Measurements from ENCODE around the gene PAPPA.

The PAPPA gene

DNA sequence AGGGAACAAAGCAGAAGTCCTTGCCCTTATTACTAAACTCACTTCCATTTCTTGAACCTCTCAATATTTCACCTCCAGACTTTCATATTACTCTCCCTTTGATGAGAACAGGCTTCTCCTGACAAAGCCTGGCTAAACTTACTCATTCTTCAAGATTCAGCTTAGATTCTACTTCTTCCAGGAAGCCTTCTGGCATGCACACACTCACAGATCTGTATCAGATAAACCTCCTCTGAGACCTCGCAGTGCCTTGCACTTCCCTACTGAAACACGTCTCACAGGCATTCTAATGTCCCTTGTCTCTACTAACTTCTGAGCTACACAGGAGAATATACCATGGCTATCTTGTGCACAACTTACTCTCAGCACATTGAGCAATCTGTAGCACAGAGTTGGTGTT lies 16.6 kb upstream of the PAPPA start:
- no peak overlapping the region for H3K4me3 ChIP-seq (ENCODE audit: low read depth in 1 of 2, low read length in 2 of 2)
- no peaks in the 10 kb centered on the region for H3K36me3 ChIP-seq (ENCODE audit: control insufficient read depth in 1 of 2, insufficient read depth in 2 of 2, low read length in 2 of 2)
- H3K4me1 ChIP-seq (ENCODE audit: control insufficient read depth in 1 of 2, insufficient read depth in 2 of 2, low read length in 2 of 2): no peaks in the 10 kb centered on the region
- H3K27ac ChIP-seq (ENCODE audit: low read depth, low read length): no peak overlapping the region
- H3K9me3 ChIP-seq (ENCODE audit: control insufficient read depth in 1 of 2, low read length in 2 of 2): no peaks in the 10 kb centered on the region
- no peak overlapping the region for H3K9ac ChIP-seq (ENCODE audit: low read depth in 1 of 2, low read length in 2 of 2)
- H3K27me3 ChIP-seq (ENCODE audit: control insufficient read depth in 1 of 2, insufficient read depth in 2 of 2, low read length in 2 of 2): no peaks in the 10 kb centered on the region

DNA sequence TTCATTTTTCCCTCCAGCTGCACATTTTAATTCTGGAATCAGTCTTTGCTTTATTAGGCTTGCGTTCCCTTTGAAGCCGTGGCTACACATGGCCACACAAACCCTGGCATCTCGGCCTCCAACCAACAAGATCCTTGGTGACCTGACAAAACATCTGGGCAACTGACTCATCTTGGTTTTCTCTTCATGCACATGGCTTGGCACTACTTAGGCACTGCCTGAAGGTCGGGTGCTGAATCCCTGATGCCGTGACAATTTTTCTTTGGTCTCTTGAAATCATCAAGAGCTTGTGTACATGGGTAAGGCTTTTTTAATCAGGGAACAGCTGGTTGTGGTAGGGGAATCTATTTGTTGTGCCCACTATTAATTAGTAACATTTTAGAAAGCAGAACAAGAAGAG lies 16.0 kb upstream of the PAPPA start:
- H3K4me1 ChIP-seq (ENCODE audit: control insufficient read depth in 1 of 2, insufficient read depth in 2 of 2, low read length in 2 of 2): no peaks in the 10 kb centered on the region
- H3K36me3 ChIP-seq (ENCODE audit: control insufficient read depth in 1 of 2, insufficient read depth in 2 of 2, low read length in 2 of 2): no peaks in the 10 kb centered on the region
- no peaks in the 10 kb centered on the region for H3K9me3 ChIP-seq (ENCODE audit: control insufficient read depth in 1 of 2, low read length in 2 of 2)
- H3K4me3 ChIP-seq (ENCODE audit: low read depth in 1 of 2, low read length in 2 of 2): no peak overlapping the region
- H3K27ac ChIP-seq (ENCODE audit: low read depth, low read length): no peak overlapping the region
- no peak overlapping the region for H3K9ac ChIP-seq (ENCODE audit: low read depth in 1 of 2, low read length in 2 of 2)
- no peaks in the 10 kb centered on the region for H3K27me3 ChIP-seq (ENCODE audit: control insufficient read depth in 1 of 2, insufficient read depth in 2 of 2, low read length in 2 of 2)

DNA sequence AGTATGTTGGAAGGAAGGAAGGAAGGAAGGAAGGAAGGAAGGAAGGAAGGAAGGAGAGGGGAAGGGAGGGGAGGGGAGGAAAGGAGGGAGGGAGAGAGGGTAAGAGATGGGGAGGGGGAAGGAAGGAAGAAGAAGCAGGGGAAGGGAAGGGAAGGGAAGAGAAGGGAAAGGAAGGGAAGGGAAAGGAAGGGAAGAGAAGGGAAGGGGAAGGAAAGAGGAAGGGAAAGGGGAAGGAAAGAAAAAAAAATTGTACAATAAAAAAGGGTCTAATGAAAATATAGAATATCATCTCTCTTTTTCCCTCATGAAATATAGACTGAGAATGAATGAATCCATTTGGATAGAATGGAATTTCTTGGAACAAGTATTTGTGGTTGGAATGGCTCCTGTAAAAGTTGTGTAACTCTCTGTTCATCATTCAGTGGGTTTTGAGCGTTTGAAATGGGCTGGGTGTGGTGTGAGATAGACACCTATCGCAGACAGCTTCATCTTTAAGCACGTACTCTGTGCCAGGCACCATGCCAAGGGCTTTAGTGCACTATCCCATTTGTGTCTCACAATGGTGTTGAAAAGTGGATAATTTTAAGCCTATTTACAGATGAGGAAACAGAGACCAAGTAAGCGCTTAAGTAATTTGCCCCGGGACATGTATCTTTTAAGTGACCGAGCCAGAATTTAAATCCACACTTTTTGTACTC lies 11.6 kb upstream of the PAPPA start:
- H3K27ac ChIP-seq (ENCODE audit: low read depth, low read length): no peak overlapping the region
- no peaks in the 10 kb centered on the region for H3K36me3 ChIP-seq (ENCODE audit: control insufficient read depth in 1 of 2, insufficient read depth in 2 of 2, low read length in 2 of 2)
- H3K4me1 ChIP-seq (ENCODE audit: control insufficient read depth in 1 of 2, insufficient read depth in 2 of 2, low read length in 2 of 2): no peaks in the 10 kb centered on the region
- H3K9ac ChIP-seq (ENCODE audit: low read depth in 1 of 2, low read length in 2 of 2): no peak overlapping the region
- no peaks in the 10 kb centered on the region for H3K9me3 ChIP-seq (ENCODE audit: control insufficient read depth in 1 of 2, low read length in 2 of 2)
- H3K27me3 ChIP-seq (ENCODE audit: control insufficient read depth in 1 of 2, insufficient read depth in 2 of 2, low read length in 2 of 2): peaks cover 0 to 5% of the 10 kb centered on the region in 2 donors
- H3K4me3 ChIP-seq (ENCODE audit: low read depth in 1 of 2, low read length in 2 of 2): no peak overlapping the region

DNA sequence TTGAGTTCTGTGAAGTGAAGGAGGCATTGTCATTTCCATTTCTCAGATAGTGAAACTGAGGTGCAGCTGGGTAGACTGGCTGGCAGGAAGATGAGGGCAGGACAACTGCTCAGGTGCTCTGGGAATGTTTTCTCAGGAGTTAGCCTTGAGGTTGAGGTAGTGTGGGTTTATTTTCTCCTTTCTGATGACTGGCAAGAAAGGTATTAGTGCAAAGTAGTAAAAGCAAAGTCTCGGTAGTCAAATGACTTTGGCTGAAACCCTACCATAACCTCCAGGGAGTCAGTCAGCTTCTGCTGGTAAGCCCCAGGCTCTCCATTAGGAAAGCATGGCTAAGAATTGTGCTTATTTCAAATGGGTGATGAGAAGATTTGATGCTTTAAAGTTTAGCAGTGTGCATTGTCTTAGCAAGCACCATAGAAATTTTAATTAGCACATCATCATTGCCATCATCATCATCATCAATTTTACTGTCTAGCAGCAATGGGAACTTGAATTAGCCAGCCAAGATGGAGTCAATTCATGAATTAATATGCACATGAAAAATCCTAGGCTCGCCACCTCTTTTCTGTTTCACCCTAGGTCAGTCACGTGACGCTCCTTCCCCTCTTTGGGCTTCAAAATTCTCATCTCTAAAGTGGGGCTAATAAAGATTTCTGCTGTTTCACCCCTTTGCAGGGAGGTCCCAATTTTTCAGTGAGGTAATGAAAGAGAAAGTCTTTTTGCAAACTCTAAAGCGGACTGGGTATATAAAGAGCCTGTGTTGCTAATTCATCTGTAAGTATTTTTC lies 10.7 kb upstream of the PAPPA start:
- Histone ChIP-seq H3K27me3 (ENCODE audit: control insufficient read depth in 1 of 2, insufficient read depth in 2 of 2, low read length in 2 of 2) (peaks cover 0 to 5% of the 10 kb centered on the region in 2 donors), H3K4me1 (ENCODE audit: control insufficient read depth in 1 of 2, insufficient read depth in 2 of 2, low read length in 2 of 2) (no peaks in the 10 kb centered on the region), H3K9ac (ENCODE audit: low read depth in 1 of 2, low read length in 2 of 2) (no peak overlapping the region), H3K4me3 (ENCODE audit: low read depth in 1 of 2, low read length in 2 of 2) (no peak overlapping the region), H3K27ac (ENCODE audit: low read depth, low read length) (no peak overlapping the region), H3K9me3 (ENCODE audit: control insufficient read depth in 1 of 2, low read length in 2 of 2) (no peaks in the 10 kb centered on the region), H3K36me3 (ENCODE audit: control insufficient read depth in 1 of 2, insufficient read depth in 2 of 2, low read length in 2 of 2) (no peaks in the 10 kb centered on the region)

- H3K36me3 ChIP-seq (ENCODE audit: control insufficient read depth in 1 of 2, insufficient read depth in 2 of 2, low read length in 2 of 2): no peaks in the 10 kb centered on the region
- no peak overlapping the region for H3K27ac ChIP-seq (ENCODE audit: low read depth, low read length)
Measured at GRCh38 chr9:116144038-116144437, 9.6 kb upstream of the PAPPA start.

DNA sequence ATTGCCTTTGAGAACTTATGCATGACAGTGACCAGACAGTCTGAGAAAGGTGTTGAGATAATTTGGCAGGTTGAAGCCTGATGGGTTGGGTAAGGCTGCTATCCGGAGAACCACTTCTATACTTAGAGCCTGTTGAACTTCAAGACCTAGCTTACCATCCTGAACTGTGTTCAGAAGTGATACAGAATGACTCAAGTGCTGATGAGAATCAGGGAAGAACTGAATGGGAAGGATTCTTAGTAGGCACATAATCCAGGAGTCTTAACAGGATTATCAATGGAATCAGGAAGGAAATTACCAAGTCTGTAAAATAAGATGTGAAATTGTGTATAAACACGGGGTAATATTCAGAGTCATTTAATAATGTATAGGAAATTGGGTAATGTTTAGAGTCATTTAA lies 9.0 kb upstream of the PAPPA start:
- Histone ChIP-seq H3K36me3 (ENCODE audit: control insufficient read depth in 1 of 2, insufficient read depth in 2 of 2, low read length in 2 of 2) (no peaks in the 10 kb centered on the region), H3K4me3 (ENCODE audit: low read depth in 1 of 2, low read length in 2 of 2) (no peak overlapping the region), H3K9me3 (ENCODE audit: control insufficient read depth in 1 of 2, low read length in 2 of 2) (no peaks in the 10 kb centered on the region), H3K4me1 (ENCODE audit: control insufficient read depth in 1 of 2, insufficient read depth in 2 of 2, low read length in 2 of 2) (no peaks in the 10 kb centered on the region), H3K27me3 (ENCODE audit: control insufficient read depth in 1 of 2, insufficient read depth in 2 of 2, low read length in 2 of 2) (peaks cover 0 to 5% of the 10 kb centered on the region in 2 donors), H3K27ac (ENCODE audit: low read depth, low read length) (no peak overlapping the region), H3K9ac (ENCODE audit: low read depth in 1 of 2, low read length in 2 of 2) (no peak overlapping the region)

More at GRCh38 chr9:116144038-116144437, 9.6 kb upstream of the PAPPA start:
- H3K4me1 ChIP-seq (ENCODE audit: control insufficient read depth in 1 of 2, insufficient read depth in 2 of 2, low read length in 2 of 2): no peaks in the 10 kb centered on the region
- no peak overlapping the region for H3K9ac ChIP-seq (ENCODE audit: low read depth in 1 of 2, low read length in 2 of 2)
- no peaks in the 10 kb centered on the region for H3K9me3 ChIP-seq (ENCODE audit: control insufficient read depth in 1 of 2, low read length in 2 of 2)
- H3K4me3 ChIP-seq (ENCODE audit: low read depth in 1 of 2, low read length in 2 of 2): no peak overlapping the region
- peaks cover 0 to 5% of the 10 kb centered on the region in 2 donors for H3K27me3 ChIP-seq (ENCODE audit: control insufficient read depth in 1 of 2, insufficient read depth in 2 of 2, low read length in 2 of 2)

- H3K36me3 ChIP-seq (ENCODE audit: control insufficient read depth in 1 of 2, insufficient read depth in 2 of 2, low read length in 2 of 2): no peaks in the 10 kb centered on the region
- no peak overlapping the region for H3K27ac ChIP-seq (ENCODE audit: low read depth, low read length)
- no peak overlapping the region for H3K4me3 ChIP-seq (ENCODE audit: low read depth in 1 of 2, low read length in 2 of 2)
- no peaks in the 10 kb centered on the region for H3K4me1 ChIP-seq (ENCODE audit: control insufficient read depth in 1 of 2, insufficient read depth in 2 of 2, low read length in 2 of 2)
- H3K27me3 ChIP-seq (ENCODE audit: control insufficient read depth in 1 of 2, insufficient read depth in 2 of 2, low read length in 2 of 2): peaks cover 0 to 5% of the 10 kb centered on the region in 2 donors
- H3K9ac ChIP-seq (ENCODE audit: low read depth in 1 of 2, low read length in 2 of 2): no peak overlapping the region
- no peaks in the 10 kb centered on the region for H3K9me3 ChIP-seq (ENCODE audit: control insufficient read depth in 1 of 2, low read length in 2 of 2)
Measured at GRCh38 chr9:116145036-116145435, 8.6 kb upstream of the PAPPA start.

DNA sequence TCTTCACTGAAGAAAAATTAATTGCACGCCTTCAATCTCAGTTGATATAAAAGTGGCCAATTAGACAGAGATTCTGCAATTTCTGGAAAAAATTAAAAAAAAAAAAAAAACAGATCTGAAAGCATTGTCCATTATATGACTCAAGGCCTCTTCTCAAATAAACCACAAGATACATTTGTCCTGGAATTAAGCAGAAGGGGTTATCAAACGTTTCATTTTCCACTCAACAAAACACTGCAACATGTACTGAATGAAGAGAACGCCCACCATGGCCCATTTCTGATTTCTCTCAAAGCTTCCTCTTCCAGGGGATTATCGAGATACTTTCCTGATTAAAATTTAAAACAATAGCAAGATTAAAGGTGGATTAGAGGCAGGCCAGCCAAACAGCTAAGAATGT lies 5.8 kb upstream of the PAPPA start:
- Histone ChIP-seq H3K9me3 (ENCODE audit: control insufficient read depth in 1 of 2, low read length in 2 of 2) (no peaks in the 10 kb centered on the region), H3K27ac (ENCODE audit: low read depth, low read length) (no peak overlapping the region), H3K9ac (ENCODE audit: low read depth in 1 of 2, low read length in 2 of 2) (no peak overlapping the region), H3K4me1 (ENCODE audit: control insufficient read depth in 1 of 2, insufficient read depth in 2 of 2, low read length in 2 of 2) (no peaks in the 10 kb centered on the region), H3K36me3 (ENCODE audit: control insufficient read depth in 1 of 2, insufficient read depth in 2 of 2, low read length in 2 of 2) (no peaks in the 10 kb centered on the region), H3K27me3 (ENCODE audit: control insufficient read depth in 1 of 2, insufficient read depth in 2 of 2, low read length in 2 of 2) (peaks cover 7 to 16% of the 10 kb centered on the region in 2 donors), H3K4me3 (ENCODE audit: low read depth in 1 of 2, low read length in 2 of 2) (no peak overlapping the region)

GRCh38 chr9:116149844-116150243 lies 3.7 kb upstream of the PAPPA start:
- H3K36me3 ChIP-seq (ENCODE audit: control insufficient read depth in 1 of 2, insufficient read depth in 2 of 2, low read length in 2 of 2): no peaks in the 10 kb centered on the region
- no peak overlapping the region for H3K4me3 ChIP-seq (ENCODE audit: low read depth in 1 of 2, low read length in 2 of 2)
- H3K9ac ChIP-seq (ENCODE audit: low read depth in 1 of 2, low read length in 2 of 2): no peak overlapping the region
- H3K27me3 ChIP-seq (ENCODE audit: control insufficient read depth in 1 of 2, insufficient read depth in 2 of 2, low read length in 2 of 2): peaks cover 11 to 26% of the 10 kb centered on the region in 2 donors
- H3K27ac ChIP-seq (ENCODE audit: low read depth, low read length): no peak overlapping the region
- H3K4me1 ChIP-seq (ENCODE audit: control insufficient read depth in 1 of 2, insufficient read depth in 2 of 2, low read length in 2 of 2): peaks cover 0 to under 1% of the 10 kb centered on the region in 2 donors
- no peaks in the 10 kb centered on the region for H3K9me3 ChIP-seq (ENCODE audit: control insufficient read depth in 1 of 2, low read length in 2 of 2)

DNA sequence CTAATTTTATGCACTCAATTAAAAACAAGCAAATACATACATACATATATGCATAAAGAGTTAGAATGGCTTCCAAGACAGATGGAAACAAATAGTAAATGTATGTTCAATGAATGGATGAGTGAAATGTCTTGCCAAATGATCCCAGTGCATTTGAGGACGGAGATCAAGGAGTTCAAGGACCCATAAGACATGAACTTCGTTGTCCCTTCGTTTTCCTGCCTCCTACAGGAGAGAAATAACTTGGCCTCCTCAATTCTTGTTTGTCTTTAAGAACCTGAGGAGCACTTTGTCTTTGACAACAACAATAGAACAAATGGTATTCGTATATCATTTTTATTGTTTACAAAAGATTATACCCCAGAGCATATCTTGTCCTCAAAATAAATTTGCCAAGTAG lies 2.4 kb upstream of the PAPPA start:
- peaks cover 23 to 38% of the 10 kb centered on the region in 2 donors for H3K27me3 ChIP-seq (ENCODE audit: control insufficient read depth in 1 of 2, insufficient read depth in 2 of 2, low read length in 2 of 2)
- peaks cover 0 to 3% of the 10 kb centered on the region in 2 donors for H3K4me1 ChIP-seq (ENCODE audit: control insufficient read depth in 1 of 2, insufficient read depth in 2 of 2, low read length in 2 of 2)
- H3K9me3 ChIP-seq (ENCODE audit: control insufficient read depth in 1 of 2, low read length in 2 of 2): no peaks in the 10 kb centered on the region
- no peaks in the 10 kb centered on the region for H3K36me3 ChIP-seq (ENCODE audit: control insufficient read depth in 1 of 2, insufficient read depth in 2 of 2, low read length in 2 of 2)
- H3K9ac ChIP-seq (ENCODE audit: low read depth in 1 of 2, low read length in 2 of 2): no peak overlapping the region
- no peak overlapping the region for H3K27ac ChIP-seq (ENCODE audit: low read depth, low read length)
- no peak overlapping the region for H3K4me3 ChIP-seq (ENCODE audit: low read depth in 1 of 2, low read length in 2 of 2)
